B cell (primary cell): ENCODE measurements around the gene SLC2A4RG. TPM values are rescaled to one million over a fixed set of nuclear protein-coding genes. Genes with fewer than 3 reads are reported as not detected.

Source experiments
- ATAC-seq: fragments of 200-7000 bp; cut with Tn5 transposase; one replicate; pipeline ENCODE4 v1.10.0; 2021; ENCODE audit warnings: low read depth, mild to moderate bottlenecking, moderate number of reproducible peaks, moderate library complexity
- CTCF ChIA-PET: fragments of 350-600 bp; sonication (Branson Sonifier 250); formaldehyde crosslinking; loops from one replicate; lab custom pipeline; 2021; ENCODE audit warnings: antibody characterized with exemption, inconsistent platforms; lab: Charles Lee
- POLR2A ChIA-PET: fragments of 350-600 bp; sonication (Branson Sonifier 250); formaldehyde crosslinking; loops from one replicate; lab custom pipeline; 2021; ENCODE audit warnings: antibody characterized with exemption; lab: Charles Lee
- DNase-seq: peaks from one replicate; pipeline ENCODE4 v3.0.0; 2013
- H2AFZ ChIP-seq: 2 replicates; pipeline ENCODE4 v1.6.1; 2012; ENCODE audit warnings: mild to moderate bottlenecking, low read depth, low read length; ENCODE audit not compliant: insufficient read depth, poor library complexity, severe bottlenecking
- H3K27ac ChIP-seq, 2 donors: 1 replicate in 1 of 2; 2 replicates in 1 of 2; pipeline ENCODE4 v1.5.1; 2012 to 2013; ENCODE audit warnings: low read length in 2 of 2, mild to moderate bottlenecking in 2 of 2, moderate library complexity in 1 of 2
- H3K27me3 ChIP-seq, 4 experiments: fragments of 200-600 bp in 1 of 4; sonication (generic) in 1 of 4; replicated peaks in 1 of 4; 1 replicate in 2 of 4; 2 replicates in 2 of 4; pipeline versions ENCODE4 v1.6.1 to v1.7.0; 2013 to 2016; ENCODE audit warnings: low read length in 3 of 4, mild to moderate bottlenecking in 2 of 4, mixed read lengths in 1 of 4, moderate library complexity in 1 of 4; ENCODE audit not compliant: insufficient read depth in 4 of 4, control insufficient read depth in 3 of 4; ENCODE audit errors: control extremely low read depth in 1 of 4
- H3K36me3 ChIP-seq, 2 experiments: replicated peaks in 1 of 2; 1 replicate in 1 of 2; 2 replicates in 1 of 2; pipeline versions ENCODE4 v1.6.1 to v1.7.1; 2013; ENCODE audit warnings: low read length in 1 of 2; ENCODE audit not compliant: insufficient read depth in 2 of 2, control insufficient read depth in 1 of 2; ENCODE audit errors: control extremely low read depth in 1 of 2, extremely low read depth in 1 of 2
- H3K4me1 ChIP-seq, 2 donors: fragments of 200-600 bp in 1 of 2; sonication (generic) in 1 of 2; 1 replicate in 1 of 2; 2 replicates in 1 of 2; pipeline versions ENCODE4 v1.5.1 to v1.6.1; 2013 to 2017; ENCODE audit warnings: low read length in 2 of 2; ENCODE audit not compliant: control insufficient read depth in 2 of 2, insufficient read depth in 2 of 2
- H3K4me2 ChIP-seq: replicated peaks from 2 replicates; pipeline ENCODE3; 2012; ENCODE audit warnings: mild to moderate bottlenecking, low read depth, low read length; ENCODE audit not compliant: poor library complexity, severe bottlenecking
- H3K4me3 ChIP-seq, 5 experiments: fragments of 200-600 bp in 1 of 5; sonication (generic) in 1 of 5; 1 replicate in 3 of 5; 2 replicates in 2 of 5; pipeline versions ENCODE4 v1.5.1 to v1.7.0; 2011 to 2016; ENCODE audit warnings: low read length in 4 of 5, mild to moderate bottlenecking in 4 of 5, low read depth in 2 of 5, control low read depth in 1 of 5, moderate library complexity in 1 of 5; ENCODE audit not compliant: insufficient read depth in 1 of 5; ENCODE audit errors: control extremely low read depth in 1 of 5, extremely low read depth in 1 of 5
- H3K79me2 ChIP-seq: fragments of 200-600 bp; sonication (generic); one replicate; pipeline ENCODE4 v1.6.0; 2016; ENCODE audit warnings: low read length; ENCODE audit not compliant: control insufficient read depth, insufficient read depth
- H3K9ac ChIP-seq: fragments of 200-600 bp; sonication (generic); 2 replicates; pipeline ENCODE4 v1.6.1; 2017; ENCODE audit warnings: mild to moderate bottlenecking, low read length, moderate library complexity
- H3K9me3 ChIP-seq, 3 donors: one replicate each; pipeline versions ENCODE4 v1.6.1 to v1.7.1; 2013; ENCODE audit warnings: low read length in 2 of 3; ENCODE audit not compliant: control insufficient read depth in 2 of 3, insufficient read depth in 1 of 3; ENCODE audit errors: control extremely low read depth in 1 of 3
- H4K20me1 ChIP-seq: 2 replicates; pipeline ENCODE4 v1.6.0; 2012; ENCODE audit warnings: mild to moderate bottlenecking, low read length; ENCODE audit not compliant: insufficient read depth, control insufficient read depth, poor library complexity, severe bottlenecking
- H3K27ac Mint-ChIP-seq: one replicate; pipeline ENCODE4 v1.8.0; 2021; ENCODE audit warnings: mixed read lengths
- H3K27me3 Mint-ChIP-seq: one replicate; pipeline ENCODE4 v1.8.0; 2021; ENCODE audit warnings: mixed read lengths
- H3K4me1 Mint-ChIP-seq: one replicate; pipeline ENCODE4 v1.8.0; 2021; ENCODE audit warnings: mixed read lengths
- H3K4me3 Mint-ChIP-seq: one replicate; pipeline ENCODE4 v1.8.0; 2021; ENCODE audit warnings: mixed read lengths
- H3K9me3 Mint-ChIP-seq: one replicate; pipeline ENCODE4 v1.8.0; 2022; ENCODE audit warnings: mixed read lengths; ENCODE audit not compliant: insufficient read depth
- EZH2 ChIP-seq: IDR thresholded peaks from 2 replicates; pipeline ENCODE4 v1.6.1; 2012; ENCODE audit warnings: borderline replicate concordance, low read depth, mild to moderate bottlenecking, moderate library complexity, low read length; ENCODE audit not compliant: insufficient read depth, poor library complexity, severe bottlenecking
- WGBS: methylation state at CpG from one replicate; pipeline ENCODE4 v1.1.5; 2013; ENCODE audit warnings: missing lambda C conversion rate; ENCODE audit not compliant: insufficient coverage; 5-methylcytosine and 5-hydroxymethylcytosine counted together
- intact Hi-C: fragments of 100-400 bp; cut with micrococcal nuclease; formaldehyde crosslinking; loops from one replicate; pipeline ENCODE4 v1.10.0; 2022
- polyA plus RNA-seq: library from polyadenylated mRNA; depleted of rRNA; stranded (reverse); fragments of >200 nt; gene quantifications from 2 replicates; pipeline ENCODE4 v1.2.3, GENCODE V29; 2012
- total RNA-seq, 2 donors: library from RNA; stranded (reverse); fragments of 120-200 nt in 1 of 2; gene quantifications; 1 replicate in 1 of 2; 2 replicates in 1 of 2; pipeline versions ENCODE4 v1.2.3 to v1.2.4, GENCODE V29; 2013 to 2022
- TF ChIP-seq, protein P1 (sequence below): fragments of 200-600 bp; IDR thresholded peaks from one replicate; pipeline ENCODE4 v1.8.0; 2022; ENCODE audit warnings: antibody characterized with exemption, mild to moderate bottlenecking

Gene SLC2A4RG
- total and polyA plus RNA-seq, 2 donors (not counting 1 experiment from before 2014, with no cell fraction given) = 39.7 to 49.4 TPM

DNA sequence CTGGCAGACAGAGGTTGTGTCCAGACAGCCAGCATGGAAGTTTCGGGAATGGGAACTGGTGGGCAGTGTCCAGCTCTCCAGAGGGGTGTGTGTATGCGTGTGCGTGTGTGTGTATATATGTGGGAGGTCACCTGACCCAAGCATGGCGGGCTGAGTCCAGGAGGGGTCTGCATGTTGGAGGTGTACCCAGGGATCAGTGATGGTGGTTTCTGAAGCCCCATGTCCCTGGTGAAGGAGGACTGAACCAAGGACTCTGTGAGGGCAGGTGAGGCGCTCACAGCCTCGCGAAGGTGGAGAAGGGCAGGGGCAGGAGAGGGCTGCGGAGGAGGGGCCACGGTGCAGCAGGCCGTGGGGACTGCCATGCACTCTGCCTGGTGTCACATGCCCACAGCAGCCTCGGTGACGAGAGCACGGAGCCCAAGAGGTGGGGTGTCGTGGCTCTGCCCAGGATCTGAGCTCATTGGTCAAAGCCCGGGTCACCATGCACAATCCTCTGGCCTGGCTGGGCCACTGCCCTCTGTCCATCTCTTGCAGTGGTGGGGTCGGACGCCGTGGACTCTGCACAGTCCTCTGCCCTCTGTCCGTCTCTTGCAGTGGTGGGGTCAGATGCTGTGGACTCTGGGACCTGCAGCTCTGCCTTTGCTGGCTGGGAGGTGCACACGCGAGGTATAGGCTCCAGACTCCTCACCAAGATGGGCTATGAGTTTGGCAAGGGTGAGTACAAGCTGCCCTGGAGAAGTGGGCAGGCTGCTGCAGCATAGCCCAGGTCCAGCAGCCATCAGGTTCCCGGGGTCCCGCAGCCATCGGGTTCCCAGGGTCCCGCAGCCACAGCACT lies 5.2 kb upstream of the SLC2A4RG start:
- ATAC-seq (no peak), DNase-seq (no peak)
- Histone ChIP-seq H3K4me3 (no peak overlapping the region), H3K9me3 (no peaks in the 10 kb centered on the region), H3K9ac (no peak overlapping the region), H3K27ac (no peak overlapping the region), H3K4me1 (peaks cover 50 to 61% of the 10 kb centered on the region in 2 donors), H3K27me3 (no peaks in the 10 kb centered on the region), H4K20me1 (peaks cover 58% of the 10 kb centered on the region), H3K79me2 (peaks cover 44% of the 10 kb centered on the region), H3K4me2 (no peak overlapping the region), H3K36me3 (peaks cover 0 to 24% of the 10 kb centered on the region in 2 experiments), H2AFZ (no peak overlapping the region)
- peaks cover 31% of the 10 kb centered on the region for H3K4me1 Mint-ChIP-seq
- H3K27ac Mint-ChIP-seq = no peak overlapping the region
- H3K9me3 Mint-ChIP-seq = no peaks in the 10 kb centered on the region
- CTCF ChIA-PET = no interaction called here
- intact Hi-C loops = no loop called here
- H3K27me3 Mint-ChIP-seq = no peaks in the 10 kb centered on the region
- no peak for TF ChIP-seq EZH2
- TF ChIP-seq, protein P1, sequence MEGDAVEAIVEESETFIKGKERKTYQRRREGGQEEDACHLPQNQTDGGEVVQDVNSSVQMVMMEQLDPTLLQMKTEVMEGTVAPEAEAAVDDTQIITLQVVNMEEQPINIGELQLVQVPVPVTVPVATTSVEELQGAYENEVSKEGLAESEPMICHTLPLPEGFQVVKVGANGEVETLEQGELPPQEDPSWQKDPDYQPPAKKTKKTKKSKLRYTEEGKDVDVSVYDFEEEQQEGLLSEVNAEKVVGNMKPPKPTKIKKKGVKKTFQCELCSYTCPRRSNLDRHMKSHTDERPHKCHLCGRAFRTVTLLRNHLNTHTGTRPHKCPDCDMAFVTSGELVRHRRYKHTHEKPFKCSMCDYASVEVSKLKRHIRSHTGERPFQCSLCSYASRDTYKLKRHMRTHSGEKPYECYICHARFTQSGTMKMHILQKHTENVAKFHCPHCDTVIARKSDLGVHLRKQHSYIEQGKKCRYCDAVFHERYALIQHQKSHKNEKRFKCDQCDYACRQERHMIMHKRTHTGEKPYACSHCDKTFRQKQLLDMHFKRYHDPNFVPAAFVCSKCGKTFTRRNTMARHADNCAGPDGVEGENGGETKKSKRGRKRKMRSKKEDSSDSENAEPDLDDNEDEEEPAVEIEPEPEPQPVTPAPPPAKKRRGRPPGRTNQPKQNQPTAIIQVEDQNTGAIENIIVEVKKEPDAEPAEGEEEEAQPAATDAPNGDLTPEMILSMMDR = no peak
- 96% methylated on average over 25 of the region's 25 CpGs for WGBS
- POLR2A ChIA-PET = no interaction called here
- H3K4me3 Mint-ChIP-seq = no peak overlapping the region
